GM10266 (cell line): ENCODE results near the gene CHST11.

Experiments
- DNase-seq: peaks from one replicate; pipeline ENCODE4 v3.0.0; 2012; ENCODE audit errors: extremely low spot score
- CTCF ChIP-seq: IDR thresholded peaks from 2 replicates; pipeline ENCODE4 v1.5.1; 2012; ENCODE audit warnings: mild to moderate bottlenecking, low read depth; ENCODE audit not compliant: control insufficient read depth, insufficient read depth; ENCODE audit errors: missing control alignments

CHST11 gene

GRCh38 chr12:104478396-104479122, 21.8 kb downstream of the CHST11 start:
- TF ChIP-seq CTCF = no peak
- peak; percentile 57 for DNase-seq

- DNase-seq = no peak
- no peak for TF ChIP-seq CTCF
These were observed 22.4 kb downstream of the CHST11 start for GRCh38 chr12:104479123-104479662.

- no peak for DNase-seq
- no peak for TF ChIP-seq CTCF
These were observed 23.3 kb downstream of the CHST11 start for GRCh38 chr12:104480012-104480411.

- TF ChIP-seq CTCF = no peak
- no peak for DNase-seq
These were observed 24.2 kb downstream of the CHST11 start for GRCh38 chr12:104480826-104481440.

- TF ChIP-seq CTCF = no peak
- DNase-seq = no peak
These were observed 25.4 kb downstream of the CHST11 start for GRCh38 chr12:104482113-104482512.

GRCh38 chr12:104482748-104483147, 26.0 kb downstream of the CHST11 start:
- TF ChIP-seq CTCF = no peak
- no peak for DNase-seq

- no peak for DNase-seq
- TF ChIP-seq CTCF = no peak
These were observed 27.3 kb downstream of the CHST11 start for GRCh38 chr12:104484079-104484478.
